GM21381 (cell line): ENCODE data around the gene PXMP2.
"Not testable (repeated sequence)": the region's sequence is repeated elsewhere in the genome, so short reads cannot be mapped to it uniquely, and the experiment has no call there.

Experiments
- ATAC-seq: cut with Tn5 transposase; IDR thresholded peaks from one replicate; pipeline ENCODE4 v1.9.1; 2021; ENCODE audit warnings: mild to moderate bottlenecking, moderate library complexity; ENCODE audit not compliant: unreplicated experiment

PXMP2 gene

DNA sequence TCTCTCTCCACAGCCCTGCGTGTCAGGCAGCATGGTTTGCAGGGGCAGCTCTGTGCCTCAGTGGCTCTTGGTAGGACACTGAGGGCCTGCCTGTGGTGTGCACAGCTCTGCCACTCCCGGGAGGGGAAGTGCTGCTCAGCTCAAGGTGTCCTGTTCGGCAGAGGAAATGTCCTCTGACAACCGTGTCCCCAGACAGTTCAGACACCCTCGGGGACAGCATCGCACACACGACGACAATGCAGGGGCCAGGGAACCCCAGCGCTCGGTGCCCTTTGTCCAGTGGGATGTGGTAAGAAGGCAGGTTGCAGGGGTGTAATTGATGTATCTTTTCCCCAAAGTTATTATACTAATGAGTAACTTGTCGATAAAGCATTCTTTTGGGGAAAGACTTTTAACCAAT lies 60.0 kb downstream of the PXMP2 start:
- no peak for ATAC-seq

DNA sequence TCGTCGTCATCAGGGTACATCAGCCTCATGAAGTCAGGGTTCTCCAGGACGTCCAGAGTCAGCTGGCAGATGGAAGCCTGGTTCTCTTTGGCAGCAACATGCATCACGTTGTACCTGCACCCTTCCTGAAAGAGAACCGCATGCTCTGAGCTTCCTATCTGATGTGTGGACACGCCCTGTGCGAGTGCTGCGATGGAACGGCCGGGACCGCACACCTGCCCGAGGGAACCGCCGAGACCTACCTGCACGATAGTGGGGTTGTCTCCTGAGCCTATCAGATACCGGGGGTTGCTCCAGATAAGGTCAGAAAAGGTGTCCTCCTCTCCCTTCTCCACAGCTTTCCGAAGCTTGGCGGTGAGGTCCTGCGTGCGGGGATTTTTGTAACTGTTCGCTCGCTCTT lies 60.5 kb downstream of the PXMP2 start:
- ATAC-seq: no peak

DNA sequence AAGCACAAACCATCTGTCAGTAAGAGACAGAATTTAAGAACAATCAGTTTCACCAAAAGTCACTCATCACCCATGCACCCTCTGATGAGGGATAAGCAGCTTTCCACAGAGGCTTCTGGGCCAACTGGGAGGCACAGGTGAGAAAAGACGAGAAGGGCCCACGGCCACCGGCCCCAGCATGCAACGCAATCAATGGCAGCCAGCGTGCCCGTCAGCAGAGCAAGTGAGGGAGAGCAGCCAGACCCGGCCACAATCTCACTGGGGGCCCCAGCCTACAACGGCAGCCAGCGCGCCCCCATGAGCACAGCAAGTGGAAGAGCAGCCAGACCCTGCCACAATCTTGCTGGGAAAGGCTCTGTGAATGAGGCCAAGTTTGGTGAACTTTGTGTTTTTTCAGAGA lies 60.9 kb downstream of the PXMP2 start:
- ATAC-seq: no peak

DNA sequence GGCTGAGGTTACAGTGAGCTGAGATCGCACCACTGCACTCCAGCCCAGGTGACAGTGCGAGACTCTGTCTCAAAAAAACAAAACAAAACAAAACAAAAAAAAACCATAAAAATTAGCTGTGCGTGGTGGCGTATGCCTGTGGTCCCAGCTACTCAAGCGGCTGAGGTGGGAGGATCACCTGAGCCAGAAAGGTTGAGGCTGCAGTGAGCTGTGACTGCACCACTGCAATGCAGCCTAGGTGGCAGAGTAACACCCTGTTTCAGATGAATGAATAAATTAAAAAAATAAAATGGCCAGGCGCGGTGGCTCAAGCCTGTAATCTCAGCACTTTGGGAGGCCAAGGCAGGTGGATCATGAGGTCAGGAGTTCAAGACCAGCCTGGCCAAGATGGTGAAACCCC lies 66.3 kb downstream of the PXMP2 start:
- not testable (repeated sequence) for ATAC-seq

DNA sequence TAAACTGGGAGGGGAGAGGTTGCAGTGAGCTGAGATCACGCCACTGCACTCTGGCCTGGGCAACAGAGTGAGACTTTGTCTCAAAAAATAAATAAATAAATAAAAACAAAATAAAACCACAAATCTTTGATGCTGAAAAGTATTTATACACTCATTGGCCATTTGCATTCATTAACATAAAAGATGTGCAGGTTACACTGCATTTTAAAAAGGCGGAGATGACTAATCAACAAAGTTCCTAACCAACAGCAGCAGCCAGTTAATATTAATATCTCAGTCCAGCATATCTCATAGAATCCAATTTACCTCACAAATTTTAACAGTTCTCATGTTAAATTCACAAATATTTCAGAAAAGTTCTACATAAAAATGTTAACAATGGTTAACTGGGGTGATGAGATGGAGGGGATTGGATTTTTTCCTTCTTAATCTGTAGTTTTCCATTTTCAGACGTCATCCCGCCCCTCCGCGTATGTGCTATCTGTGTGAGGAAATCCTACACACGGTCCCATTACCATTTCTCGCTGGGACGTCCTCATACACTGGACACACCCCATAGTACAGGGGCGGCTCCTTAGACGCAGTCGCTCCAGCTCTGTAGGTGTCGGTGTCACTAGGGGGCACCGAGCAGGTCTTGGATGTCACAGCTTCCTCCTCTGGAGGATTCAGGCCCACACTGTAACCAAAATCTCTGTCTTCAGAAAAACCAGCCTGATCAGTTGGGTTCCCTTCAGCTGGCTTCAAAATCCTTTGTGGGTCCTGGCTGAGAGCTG lies 67.0 kb downstream of the PXMP2 start:
- no peak for ATAC-seq
